ENCODE data around the gene FSD1. TPM values are rescaled to one million over a fixed set of nuclear protein-coding genes. Genes with fewer than 3 reads are reported as not detected.

FSD1 gene
- total RNA-seq, 1 donor from 2014 or later = 15.6 TPM

DNA sequence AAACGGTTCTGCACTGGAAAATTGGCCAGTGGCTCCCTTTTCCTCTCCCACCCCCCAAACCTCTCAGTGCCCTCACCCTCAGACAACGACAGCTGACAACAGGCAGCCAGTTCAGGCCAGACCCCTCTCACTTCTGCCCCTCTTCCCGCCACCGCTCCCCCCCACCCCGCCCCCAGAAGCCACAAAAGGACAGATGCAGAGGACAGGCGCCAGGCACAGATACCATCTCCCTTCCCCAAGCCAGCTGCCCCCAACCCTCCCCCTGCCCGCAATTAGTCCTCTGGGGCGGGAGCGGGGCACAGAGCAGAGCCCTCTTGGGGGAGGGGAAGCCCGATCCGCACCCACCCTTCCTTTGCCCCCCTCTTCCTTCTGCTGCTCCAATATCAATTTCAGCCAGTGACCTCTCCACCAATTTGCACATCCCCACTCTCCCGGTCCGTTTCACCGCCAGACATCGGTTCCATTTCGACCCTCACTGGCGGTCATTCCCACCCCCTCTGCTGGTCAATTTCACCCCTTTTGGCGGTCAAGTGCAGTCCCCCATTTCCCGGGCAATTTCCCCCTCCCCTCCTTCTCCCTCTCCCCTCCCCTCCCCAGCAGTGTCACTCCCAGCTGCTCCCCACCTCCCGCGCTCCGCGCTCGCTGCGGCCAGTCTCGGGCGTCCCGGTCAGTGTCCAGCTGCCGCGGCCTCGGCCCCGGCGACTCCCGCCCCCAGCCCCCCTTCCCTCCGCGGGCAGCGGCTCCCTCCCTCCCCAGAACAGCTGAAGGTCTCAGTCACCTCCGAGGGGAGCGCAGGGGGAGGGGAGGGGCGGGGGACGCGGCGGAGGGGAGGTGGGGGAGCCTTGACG is 25.8 kb upstream of the FSD1 start, which contains the start of gene SHD:
TSS of gene SHD (plus strand) at position 848 of the 848 bp plus-strand sequence. CDS start 798 bp downstream, outside the sequence.
- no peaks in the 10 kb centered on the region for H3K9me3 Mint-ChIP-seq (ENCODE audit: unreplicated experiment)
- TF ChIP-seq, protein P1, sequence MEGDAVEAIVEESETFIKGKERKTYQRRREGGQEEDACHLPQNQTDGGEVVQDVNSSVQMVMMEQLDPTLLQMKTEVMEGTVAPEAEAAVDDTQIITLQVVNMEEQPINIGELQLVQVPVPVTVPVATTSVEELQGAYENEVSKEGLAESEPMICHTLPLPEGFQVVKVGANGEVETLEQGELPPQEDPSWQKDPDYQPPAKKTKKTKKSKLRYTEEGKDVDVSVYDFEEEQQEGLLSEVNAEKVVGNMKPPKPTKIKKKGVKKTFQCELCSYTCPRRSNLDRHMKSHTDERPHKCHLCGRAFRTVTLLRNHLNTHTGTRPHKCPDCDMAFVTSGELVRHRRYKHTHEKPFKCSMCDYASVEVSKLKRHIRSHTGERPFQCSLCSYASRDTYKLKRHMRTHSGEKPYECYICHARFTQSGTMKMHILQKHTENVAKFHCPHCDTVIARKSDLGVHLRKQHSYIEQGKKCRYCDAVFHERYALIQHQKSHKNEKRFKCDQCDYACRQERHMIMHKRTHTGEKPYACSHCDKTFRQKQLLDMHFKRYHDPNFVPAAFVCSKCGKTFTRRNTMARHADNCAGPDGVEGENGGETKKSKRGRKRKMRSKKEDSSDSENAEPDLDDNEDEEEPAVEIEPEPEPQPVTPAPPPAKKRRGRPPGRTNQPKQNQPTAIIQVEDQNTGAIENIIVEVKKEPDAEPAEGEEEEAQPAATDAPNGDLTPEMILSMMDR (IDR thresholded peaks at IDR 0.05) = no peak
- peak within 1 kb of the TSS; percentile 67 for H3K4me3 Mint-ChIP-seq (ENCODE audit: unreplicated experiment)
- peaks cover 36% of the 10 kb centered on the region for H3K27me3 Mint-ChIP-seq (ENCODE audit: unreplicated experiment)
- no peak for DNase-seq (ENCODE audit: extremely low spot score, unreplicated experiment)
- H3K27ac Mint-ChIP-seq (ENCODE audit: unreplicated experiment) = no peak within 1 kb of the TSS
- no peaks in the 10 kb centered on the region for H3K36me3 Mint-ChIP-seq (ENCODE audit: unreplicated experiment)
- peaks cover 8% of the 10 kb centered on the region for H3K4me1 Mint-ChIP-seq (ENCODE audit: unreplicated experiment)

DNA sequence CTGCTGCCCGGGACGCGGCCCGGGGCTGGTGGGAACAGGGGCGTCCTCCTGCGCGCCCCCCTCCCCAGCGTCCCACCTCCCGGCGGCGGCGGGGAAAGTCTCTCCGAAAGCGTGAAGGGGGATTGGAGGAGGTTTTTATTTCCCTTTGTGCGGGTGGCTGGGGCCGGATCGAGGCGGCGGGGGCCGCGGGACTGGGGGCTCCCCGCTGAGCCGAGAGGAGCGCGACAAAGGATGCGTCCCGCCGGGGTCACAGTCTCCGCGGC is 25.2 kb upstream of the FSD1 start:
- no peaks in the 10 kb centered on the region for H3K36me3 Mint-ChIP-seq (ENCODE audit: unreplicated experiment)
- no peaks in the 10 kb centered on the region for H3K9me3 Mint-ChIP-seq (ENCODE audit: unreplicated experiment)
- peak overlapping the region; percentile 26 for H3K4me3 Mint-ChIP-seq (ENCODE audit: unreplicated experiment)
- H3K27ac Mint-ChIP-seq (ENCODE audit: unreplicated experiment) = no peak overlapping the region
- H3K27me3 Mint-ChIP-seq (ENCODE audit: unreplicated experiment) = peaks cover 36% of the 10 kb centered on the region
- peaks cover 8% of the 10 kb centered on the region for H3K4me1 Mint-ChIP-seq (ENCODE audit: unreplicated experiment)
- TF ChIP-seq, protein P1 (IDR thresholded peaks at IDR 0.05) = no peak
- no peak for DNase-seq (ENCODE audit: extremely low spot score, unreplicated experiment)

- H3K9me3 Mint-ChIP-seq (ENCODE audit: unreplicated experiment) = no peaks in the 10 kb centered on the region
- no peak overlapping the region for H3K27ac Mint-ChIP-seq (ENCODE audit: unreplicated experiment)
- H3K27me3 Mint-ChIP-seq (ENCODE audit: unreplicated experiment) = peaks cover 42% of the 10 kb centered on the region
- H3K4me1 Mint-ChIP-seq (ENCODE audit: unreplicated experiment) = peaks cover 8% of the 10 kb centered on the region
- H3K4me3 Mint-ChIP-seq (ENCODE audit: unreplicated experiment) = peak overlapping the region; percentile 67
- no peaks in the 10 kb centered on the region for H3K36me3 Mint-ChIP-seq (ENCODE audit: unreplicated experiment)
- no peak for DNase-seq (ENCODE audit: extremely low spot score, unreplicated experiment)
- TF ChIP-seq, protein P1 (IDR thresholded peaks at IDR 0.05) = no peak
Measured at GRCh38 chr19:4279530-4280422, 24.6 kb upstream of the FSD1 start.

GRCh38 chr19:4284176-4284958 is 20.0 kb upstream of the FSD1 start:
- H3K27me3 Mint-ChIP-seq (ENCODE audit: unreplicated experiment) = peaks cover 48% of the 10 kb centered on the region
- no peak overlapping the region for H3K27ac Mint-ChIP-seq (ENCODE audit: unreplicated experiment)
- TF ChIP-seq, protein P1 (IDR thresholded peaks at IDR 0.05) = no peak
- no peaks in the 10 kb centered on the region for H3K36me3 Mint-ChIP-seq (ENCODE audit: unreplicated experiment)
- no peak for DNase-seq (ENCODE audit: extremely low spot score, unreplicated experiment)
- no peak overlapping the region for H3K4me3 Mint-ChIP-seq (ENCODE audit: unreplicated experiment)
- no peaks in the 10 kb centered on the region for H3K9me3 Mint-ChIP-seq (ENCODE audit: unreplicated experiment)
- H3K4me1 Mint-ChIP-seq (ENCODE audit: unreplicated experiment) = peaks cover 4% of the 10 kb centered on the region
